HG03039 (cell line): ENCODE results near the gene OSER1.
"Not testable (repeated sequence)": the region's sequence is repeated elsewhere in the genome, so short reads cannot be mapped to it uniquely, and the experiment has no call there.

Experiments used
- ATAC-seq: cut with Tn5 transposase; IDR thresholded peaks from one replicate; pipeline ENCODE4 v1.9.1; 2021; ENCODE audit warnings: mild to moderate bottlenecking, moderate library complexity; ENCODE audit not compliant: unreplicated experiment

Gene OSER1

GRCh38 chr20:44204156-44204831, 6.3 kb downstream of the OSER1 start:
- no peak for ATAC-seq

- ATAC-seq, result no peak
These were observed 7.4 kb downstream of the OSER1 start for GRCh38 chr20:44203161-44203560.

- no peak for ATAC-seq
These were observed 9.6 kb downstream of the OSER1 start for GRCh38 chr20:44200983-44201382.

GRCh38 chr20:44200371-44200770, 10.2 kb downstream of the OSER1 start:
- ATAC-seq, result no peak

GRCh38 chr20:44199877-44200276, 10.7 kb downstream of the OSER1 start:
- no peak for ATAC-seq

GRCh38 chr20:44198872-44199271, 11.7 kb downstream of the OSER1 start:
- no peak for ATAC-seq

- ATAC-seq, result no peak
These were observed 14.3 kb downstream of the OSER1 start for GRCh38 chr20:44196271-44196670.

GRCh38 chr20:44195605-44196004, 15.0 kb downstream of the OSER1 start:
- ATAC-seq, result no peak

- no peak for ATAC-seq
These were observed 16.8 kb downstream of the OSER1 start for GRCh38 chr20:44193801-44194200.

- not testable (repeated sequence) for ATAC-seq
These were observed 18.9 kb downstream of the OSER1 start for GRCh38 chr20:44191640-44192039.

- not testable (repeated sequence) for ATAC-seq
These were observed 20.2 kb downstream of the OSER1 start for GRCh38 chr20:44190197-44190852.

- ATAC-seq, result no peak
These were observed 21.8 kb downstream of the OSER1 start for GRCh38 chr20:44188752-44189151.

GRCh38 chr20:44187772-44188709, 22.5 kb downstream of the OSER1 start:
- ATAC-seq, result no peak

GRCh38 chr20:44187054-44187771, 23.4 kb downstream of the OSER1 start, which contains the start of gene JPH2:
JPH2 (minus strand) TSS chr20:44187188; CDS start chr20:44186705, 483 bp downstream.
- ATAC-seq, result no peak

GRCh38 chr20:44186674-44187053, 23.9 kb downstream of the OSER1 start:
- no peak for ATAC-seq

- no peak for ATAC-seq
These were observed 24.4 kb downstream of the OSER1 start for GRCh38 chr20:44186201-44186600.

- ATAC-seq, result no peak
These were observed 25.0 kb downstream of the OSER1 start for GRCh38 chr20:44185574-44185973.

- no peak for ATAC-seq
These were observed 27.3 kb downstream of the OSER1 start for GRCh38 chr20:44183282-44183681.

GRCh38 chr20:44182863-44183262, 27.7 kb downstream of the OSER1 start:
- ATAC-seq, result no peak

- no peak for ATAC-seq
These were observed 28.3 kb downstream of the OSER1 start for GRCh38 chr20:44182135-44182765.
